ENCODE results near the gene AGPAT3. TPM values are rescaled to one million over a fixed set of nuclear protein-coding genes. Genes with fewer than 3 reads are reported as not detected.

AGPAT3 gene
- total RNA-seq, 1 donor from 2014 or later = 65.9 TPM

DNA sequence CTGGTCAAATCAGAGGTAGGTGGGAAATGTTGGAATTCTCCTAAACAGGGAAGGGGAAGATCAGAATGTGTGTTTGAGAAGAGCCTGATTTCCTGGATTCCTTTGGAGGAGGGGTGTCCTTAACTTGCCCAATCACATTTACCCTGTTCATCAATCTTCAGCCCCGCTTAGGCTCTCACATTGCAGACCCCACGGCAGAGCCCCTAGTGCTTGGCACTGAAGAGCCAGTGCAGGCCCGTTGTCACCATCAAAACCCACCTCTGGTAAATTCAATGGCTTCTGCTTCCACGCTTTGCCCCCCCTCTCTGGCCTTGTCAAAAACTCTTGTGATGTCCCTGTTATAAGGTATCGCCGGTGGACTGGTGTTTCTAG lies 2.3 kb downstream of the AGPAT3 start:
- intact Hi-C loops (cut with DNase I) = loop anchor here (5.0 to 10.0 kb wide), 2 partner anchors 143 to 145 kb away; partner anchors contain the start of gene TRAPPC10
- H3K9me3 ChIP-seq = no peaks in the 10 kb centered on the region
- H3K27ac ChIP-seq = no peak overlapping the region
- no peak overlapping the region for H3K4me3 ChIP-seq
- DNase-seq (ENCODE audit: low spot score in 2 of 2) = no peak
- TF ChIP-seq, protein P1, sequence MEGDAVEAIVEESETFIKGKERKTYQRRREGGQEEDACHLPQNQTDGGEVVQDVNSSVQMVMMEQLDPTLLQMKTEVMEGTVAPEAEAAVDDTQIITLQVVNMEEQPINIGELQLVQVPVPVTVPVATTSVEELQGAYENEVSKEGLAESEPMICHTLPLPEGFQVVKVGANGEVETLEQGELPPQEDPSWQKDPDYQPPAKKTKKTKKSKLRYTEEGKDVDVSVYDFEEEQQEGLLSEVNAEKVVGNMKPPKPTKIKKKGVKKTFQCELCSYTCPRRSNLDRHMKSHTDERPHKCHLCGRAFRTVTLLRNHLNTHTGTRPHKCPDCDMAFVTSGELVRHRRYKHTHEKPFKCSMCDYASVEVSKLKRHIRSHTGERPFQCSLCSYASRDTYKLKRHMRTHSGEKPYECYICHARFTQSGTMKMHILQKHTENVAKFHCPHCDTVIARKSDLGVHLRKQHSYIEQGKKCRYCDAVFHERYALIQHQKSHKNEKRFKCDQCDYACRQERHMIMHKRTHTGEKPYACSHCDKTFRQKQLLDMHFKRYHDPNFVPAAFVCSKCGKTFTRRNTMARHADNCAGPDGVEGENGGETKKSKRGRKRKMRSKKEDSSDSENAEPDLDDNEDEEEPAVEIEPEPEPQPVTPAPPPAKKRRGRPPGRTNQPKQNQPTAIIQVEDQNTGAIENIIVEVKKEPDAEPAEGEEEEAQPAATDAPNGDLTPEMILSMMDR (IDR thresholded peaks at IDR 0.05) = no peak
- peaks cover 0 to 15% of the 10 kb centered on the region in 2 donors for H3K4me1 ChIP-seq
- no peaks in the 10 kb centered on the region for H3K36me3 ChIP-seq
- no peaks in the 10 kb centered on the region for H3K27me3 ChIP-seq

DNA sequence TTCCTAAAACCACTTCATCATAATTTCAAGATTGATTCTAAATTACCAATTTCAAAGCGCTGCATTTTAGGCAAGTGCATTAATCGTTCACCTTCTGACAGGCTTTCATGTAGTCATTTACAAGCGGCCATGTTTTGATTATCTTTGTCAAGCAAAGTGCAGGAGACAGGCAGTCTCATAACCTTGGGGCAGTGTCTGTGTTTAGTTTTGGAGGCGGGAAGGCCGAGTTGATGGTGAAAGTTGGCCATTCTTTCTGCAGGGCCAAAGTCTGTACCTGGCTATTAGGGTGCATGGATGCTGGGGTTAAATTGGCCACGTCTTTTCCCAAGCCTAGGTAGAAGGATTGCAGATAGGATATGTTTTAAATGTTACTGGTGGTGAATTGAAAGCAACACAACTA lies 2.9 kb downstream of the AGPAT3 start:
- intact Hi-C loops (cut with DNase I) = loop anchor here (5.0 to 10.0 kb wide), 2 partner anchors 143 to 144 kb away; partner anchors contain the start of gene TRAPPC10
- Histone ChIP-seq H3K36me3 (no peaks in the 10 kb centered on the region), H3K27ac (no peak overlapping the region), H3K4me1 (peaks cover 0 to 15% of the 10 kb centered on the region in 2 donors), H3K9me3 (no peaks in the 10 kb centered on the region), H3K27me3 (no peaks in the 10 kb centered on the region), H3K4me3 (no peak overlapping the region)
- DNase-seq (ENCODE audit: low spot score in 2 of 2) = no peak
- TF ChIP-seq, protein P1 (IDR thresholded peaks at IDR 0.05) = no peak

DNA sequence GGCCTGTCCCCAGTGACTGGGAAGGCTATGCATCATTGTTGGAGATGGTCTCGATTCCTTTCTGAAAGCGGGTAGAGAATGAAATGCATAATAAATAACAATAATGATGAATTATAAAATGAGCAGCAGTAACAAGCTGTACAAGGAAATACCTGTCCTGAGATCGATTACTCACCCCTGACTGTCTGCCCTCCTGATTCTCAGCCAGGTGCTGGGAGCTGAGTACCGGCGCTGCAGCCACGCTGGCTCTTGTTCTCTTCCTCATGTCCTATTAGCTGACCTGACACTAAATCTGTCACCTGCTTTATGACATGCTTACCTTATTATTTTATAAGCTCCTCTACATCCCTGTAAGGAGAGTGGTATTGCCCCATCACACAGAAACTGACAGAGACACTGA lies 3.4 kb downstream of the AGPAT3 start:
- no peaks in the 10 kb centered on the region for H3K27me3 ChIP-seq
- peaks cover 0 to 15% of the 10 kb centered on the region in 2 donors for H3K4me1 ChIP-seq
- intact Hi-C loops (cut with DNase I) = loop anchor here (5.0 to 10.0 kb wide), 2 partner anchors 144 kb away; partner anchors contain the start of gene TRAPPC10
- no peak overlapping the region for H3K4me3 ChIP-seq
- no peak overlapping the region for H3K27ac ChIP-seq
- no peak for DNase-seq (ENCODE audit: low spot score in 2 of 2)
- no peaks in the 10 kb centered on the region for H3K36me3 ChIP-seq
- TF ChIP-seq, protein P1 (IDR thresholded peaks at IDR 0.05) = no peak
- H3K9me3 ChIP-seq = no peaks in the 10 kb centered on the region

DNA sequence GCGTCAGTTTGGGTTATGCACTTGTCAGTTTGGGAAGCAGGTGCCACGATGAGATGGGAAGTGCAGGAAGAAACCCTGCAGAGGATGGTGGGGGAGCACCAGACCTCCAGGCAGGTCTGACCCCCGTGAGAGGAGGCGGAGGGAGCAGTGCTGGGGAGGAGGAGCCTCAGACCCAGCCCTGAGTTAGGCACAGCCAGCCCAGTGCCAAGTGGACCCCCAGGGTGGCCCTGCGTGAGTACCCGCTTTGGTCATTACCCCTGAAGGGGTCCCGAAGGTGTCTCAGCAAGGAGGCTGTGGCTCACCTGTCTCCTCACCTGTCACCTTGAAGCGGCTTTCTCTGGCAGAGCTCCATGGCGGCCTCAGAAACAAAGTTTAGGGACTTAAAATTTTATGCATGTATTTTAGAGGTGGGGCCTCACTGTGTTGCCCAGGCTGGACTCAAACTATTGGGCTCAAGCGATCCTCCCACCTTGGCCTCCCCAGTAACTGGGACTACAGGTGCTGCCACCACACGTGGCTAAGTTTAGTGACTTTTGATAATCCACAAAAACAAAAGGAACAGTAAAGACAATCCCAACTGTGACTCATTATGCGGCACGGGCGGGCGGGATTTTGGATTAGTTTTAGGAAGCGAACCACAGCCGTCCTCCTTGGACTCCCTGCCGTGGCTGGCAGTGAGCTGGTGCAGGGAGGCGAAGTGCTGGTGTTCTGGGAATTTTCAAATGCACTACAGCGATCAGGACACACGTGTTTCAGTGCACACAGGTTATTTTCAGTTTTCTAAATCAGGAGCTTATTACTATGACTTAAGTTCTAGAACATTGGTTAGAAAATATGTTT lies 4.7 kb downstream of the AGPAT3 start:
- DNase-seq (ENCODE audit: low spot score in 2 of 2) = no peak
- TF ChIP-seq, protein P1 (IDR thresholded peaks at IDR 0.05) = no peak
- Histone ChIP-seq H3K36me3 (no peaks in the 10 kb centered on the region), H3K9me3 (no peaks in the 10 kb centered on the region), H3K4me3 (no peak overlapping the region), H3K27me3 (no peaks in the 10 kb centered on the region), H3K27ac (no peak overlapping the region), H3K4me1 (peaks cover 0 to 12% of the 10 kb centered on the region in 2 donors)
- intact Hi-C loops (cut with DNase I) = loop anchor here (5.0 to 10.0 kb wide), 2 partner anchors 143 to 145 kb away; partner anchors contain the start of gene TRAPPC10

- TF ChIP-seq, protein P1 (IDR thresholded peaks at IDR 0.05) = no peak
- Histone ChIP-seq H3K27me3 (no peaks in the 10 kb centered on the region), H3K27ac (no peak overlapping the region), H3K9me3 (no peaks in the 10 kb centered on the region), H3K4me1 (peaks cover 0 to 10% of the 10 kb centered on the region in 2 donors), H3K4me3 (no peak overlapping the region), H3K36me3 (no peaks in the 10 kb centered on the region)
- intact Hi-C loops (cut with DNase I) = no loop called here
- DNase-seq (ENCODE audit: low spot score in 2 of 2) = no peak
These were observed 6.5 kb downstream of the AGPAT3 start for GRCh38 chr21:43871487-43871886.

All from ascending aorta (tissue), 2 donors.